Psoas muscle (tissue), 8 donors: ENCODE measurements around the gene MBNL1. TPM values are rescaled to one million over a fixed set of nuclear protein-coding genes. Genes with fewer than 3 reads are reported as not detected.

ENCODE experiments used
- ATAC-seq, 4 donors: fragments of 200-7000 bp; cut with Tn5 transposase; one replicate each; pipeline ENCODE4 v1.9.1; 2020; ENCODE audit warnings: moderate library complexity in 3 of 4, mild to moderate bottlenecking in 2 of 4
- DNase-seq, 2 donors: peaks; one replicate each; pipeline ENCODE4 v3.0.0-alpha.2; 2020
- H3K27ac ChIP-seq: fragments of 200-600 bp; one replicate; pipeline ENCODE4 v1.8.0; 2022
- H3K27me3 ChIP-seq, 3 donors: fragments of 200-600 bp in 1 of 3; one replicate each; pipeline versions ENCODE4 v1.6.1 to v1.8.0; 2013 to 2022; ENCODE audit warnings: low read length in 2 of 3, mild to moderate bottlenecking in 2 of 3, moderate library complexity in 1 of 3; ENCODE audit not compliant: insufficient read depth in 3 of 3
- H3K36me3 ChIP-seq, 2 donors: fragments of 200-600 bp in 1 of 2; one replicate each; pipeline versions ENCODE4 v1.6.1 to v1.8.0; 2013 to 2022; ENCODE audit warnings: low read depth in 1 of 2, mild to moderate bottlenecking in 1 of 2, moderate library complexity in 1 of 2; ENCODE audit not compliant: insufficient read depth in 1 of 2
- H3K4me1 ChIP-seq: fragments of 200-600 bp; one replicate; pipeline ENCODE4 v1.8.0; 2022
- H3K4me3 ChIP-seq: fragments of 200-600 bp; one replicate; pipeline ENCODE4 v1.8.0; 2022; ENCODE audit warnings: mild to moderate bottlenecking
- H3K9me3 ChIP-seq: fragments of 200-600 bp; one replicate; pipeline ENCODE4 v1.8.0; 2022
- CTCF ChIP-seq: fragments of 200-600 bp; IDR thresholded peaks from one replicate; pipeline ENCODE4 v1.8.0; 2022; ENCODE audit warnings: antibody characterized with exemption
- WGBS, 3 donors: extraction: QIAGEN DNeasy Blood & Tissue Kit; methylation state at CpG; one replicate each; pipeline versions ENCODE4 v1.1.6 to v1.1.7; 2013; 5-methylcytosine and 5-hydroxymethylcytosine counted together
- intact Hi-C, 2 donors: fragments of 100-400 bp; cut with DNase I; formaldehyde crosslinking; loops; one replicate each; pipeline versions ENCODE4 v1.11.0 to v1.14.2; 2022
- polyA plus RNA-seq, 3 donors: library from polyadenylated mRNA; stranded (reverse); fragments of 200-250 nt; gene quantifications; one replicate each; pipeline ENCODE4 v1.2.3, GENCODE V29; 2013
- total RNA-seq, 4 donors: library from RNA; stranded (reverse); fragmentation: NEBNext Ultra II Directional in 2 of 4; extraction: Animal tissue kit (Norgen Biotek cat#: 25700) in 2 of 4; gene quantifications; one replicate each; pipeline versions ENCODE4 v1.2.1 to v1.2.4, GENCODE V29; 2021 to 2023
- donor health status: healthy with polysubstance abuse.
- donor health status: DM: no; HTN: no; CAD: no; lungs with moderate emphysema.
- donor health status: Bipolar disorder and iron deficiency.
- donor health status: healthy.
- donor health status: DM: yes; HTN: yes; CAD: no.
- donor health status: DM: no; HTN: no; CAD: no.
- donor health status: DM: no; HTN: no; CAD: no.
- donor health status: DM: yes; HTN: yes; CAD: no.

Gene MBNL1
- total and polyA plus RNA-seq, 7 donors = 27.4 to 281 (median 179) TPM

DNA sequence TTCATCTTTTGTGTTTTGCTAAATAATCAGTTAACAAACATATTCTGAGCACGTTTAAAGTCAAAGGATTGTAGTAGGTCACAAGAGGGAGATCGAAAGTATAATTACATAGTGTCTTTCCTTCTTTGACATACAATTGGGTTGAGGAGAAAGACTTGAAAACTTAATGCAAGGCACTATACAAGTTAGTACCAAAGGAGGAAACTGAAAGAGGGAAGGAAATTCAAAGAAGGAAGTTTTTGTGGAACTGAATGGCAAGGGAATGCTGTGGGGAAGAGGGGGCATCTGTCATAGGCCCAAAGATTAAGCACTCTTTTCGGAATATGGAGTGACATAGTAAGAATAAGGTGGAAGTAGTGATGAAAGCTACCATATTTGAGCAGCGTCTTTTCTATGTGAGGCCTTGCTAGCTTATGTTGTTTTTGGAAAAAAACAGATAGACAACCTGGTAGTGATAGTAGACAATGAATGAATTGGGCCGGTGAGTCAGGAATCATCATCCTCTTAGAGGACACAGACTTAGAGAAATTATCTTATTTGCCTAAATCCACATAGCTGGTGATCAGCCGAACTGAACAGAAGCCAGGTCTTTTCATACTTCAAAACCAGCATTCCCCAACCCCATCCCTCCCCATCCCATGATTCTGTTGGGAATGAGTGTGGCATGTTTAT is 10.2 kb downstream of the MBNL1 start:
- DNase-seq (no peak), ATAC-seq (no peak)
- Histone ChIP-seq H3K4me3 (peak overlapping the region; percentile 91), H3K4me1 (peaks cover 87% of the 10 kb centered on the region), H3K27me3 (no peaks in the 10 kb centered on the region), H3K36me3 (no peaks in the 10 kb centered on the region), H3K9me3 (no peaks in the 10 kb centered on the region), H3K27ac (peak overlapping the region; percentile 99)
- no peak for TF ChIP-seq CTCF
- intact Hi-C loops = no loop called here
- 57 to 75% (median 57%) methylated on average over 6 of the region's 6 CpGs for WGBS, 3 donors

GRCh38 chr3:152279479-152279878 is 10.8 kb downstream of the MBNL1 start:
- no peaks in the 10 kb centered on the region for H3K36me3 ChIP-seq
- 76 to 90% (median 78%) methylated on average over 3 of the region's 3 CpGs for WGBS, 3 donors
- peaks cover 87% of the 10 kb centered on the region for H3K4me1 ChIP-seq
- H3K27ac ChIP-seq = peak overlapping the region; percentile 99
- ATAC-seq = no peak
- peak overlapping the region; percentile 91 for H3K4me3 ChIP-seq
- DNase-seq = no peak
- no peaks in the 10 kb centered on the region for H3K9me3 ChIP-seq
- intact Hi-C loops = no loop called here
- TF ChIP-seq CTCF = no peak
- no peaks in the 10 kb centered on the region for H3K27me3 ChIP-seq

DNA sequence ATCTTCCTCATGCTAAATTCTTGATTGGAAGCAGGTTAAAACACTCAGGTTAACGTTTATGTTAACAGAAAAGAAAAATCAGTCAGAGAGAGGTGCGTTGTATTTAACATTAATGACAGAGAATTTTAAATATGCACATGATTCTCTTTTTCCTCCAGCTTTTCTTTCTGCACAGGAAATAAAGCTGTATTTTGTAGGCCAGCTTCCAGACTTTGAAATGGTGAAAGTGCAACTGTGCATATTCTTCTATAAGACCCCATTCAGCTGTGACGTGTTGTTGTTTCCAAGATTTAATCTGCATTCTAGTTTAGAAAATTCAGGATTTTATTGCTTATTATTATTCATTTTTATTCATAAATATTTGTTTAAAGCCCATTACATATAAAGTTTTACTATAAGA is 11.8 kb downstream of the MBNL1 start:
- H3K4me1 ChIP-seq = peaks cover 79% of the 10 kb centered on the region
- intact Hi-C loops = no loop called here
- WGBS, 3 donors = 18 to 31% (median 18%) methylated on average over 3 of the region's 3 CpGs
- peak overlapping the region; percentile 99 for H3K27ac ChIP-seq
- H3K9me3 ChIP-seq = no peaks in the 10 kb centered on the region
- no peaks in the 10 kb centered on the region for H3K36me3 ChIP-seq
- peak overlapping the region; percentile 91 for H3K4me3 ChIP-seq
- DNase-seq = no peak
- ATAC-seq = no peak
- H3K27me3 ChIP-seq = no peaks in the 10 kb centered on the region
- TF ChIP-seq CTCF = no peak

DNA sequence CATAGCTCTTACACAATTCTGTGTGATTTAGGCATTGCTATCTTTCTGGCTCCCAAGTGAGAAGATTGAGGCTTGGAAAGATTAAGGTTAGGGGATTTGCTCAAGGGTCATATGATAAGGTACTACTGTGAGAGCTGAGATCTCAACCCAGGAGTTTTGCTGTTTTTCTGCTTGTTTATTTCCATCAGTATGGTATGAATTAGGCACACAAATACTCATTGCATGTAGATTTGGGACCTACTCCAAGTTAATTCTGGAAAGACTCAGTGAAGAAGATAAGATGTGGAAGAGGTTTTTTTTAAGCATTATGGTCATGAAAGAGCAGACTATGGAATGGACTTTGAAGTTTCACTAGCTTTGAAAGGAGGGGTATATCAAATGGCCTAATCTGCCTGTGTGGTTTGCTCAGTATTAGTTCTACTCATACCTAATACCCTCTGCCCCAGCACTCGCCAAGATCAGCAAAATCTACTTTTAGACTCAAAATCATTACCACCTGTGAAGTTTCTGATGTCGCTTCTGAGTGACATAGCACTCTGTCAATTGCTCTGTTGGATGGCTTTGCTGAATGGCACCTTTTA is 12.5 kb downstream of the MBNL1 start:
- Histone ChIP-seq H3K27me3 (no peaks in the 10 kb centered on the region), H3K4me1 (peaks cover 72% of the 10 kb centered on the region), H3K36me3 (no peaks in the 10 kb centered on the region), H3K9me3 (no peaks in the 10 kb centered on the region), H3K4me3 (peak overlapping the region; percentile 91), H3K27ac (peak overlapping the region; percentile 99)
- DNase-seq (no peak), ATAC-seq (peak; percentile 25 to 36 (median 26))
- no peak for TF ChIP-seq CTCF
- WGBS, 3 donors = 19 to 32% (median 28%) methylated on average over 2 of the region's 2 CpGs
- intact Hi-C loops = no loop called here

GRCh38 chr3:152282813-152283212 is 14.1 kb downstream of the MBNL1 start:
- Histone ChIP-seq H3K27me3 (no peaks in the 10 kb centered on the region), H3K36me3 (no peaks in the 10 kb centered on the region), H3K4me1 (peaks cover 65% of the 10 kb centered on the region), H3K27ac (peak overlapping the region; percentile 99), H3K9me3 (no peaks in the 10 kb centered on the region), H3K4me3 (peak overlapping the region; percentile 33)
- peak; percentile 55 to 66 (median 56) for ATAC-seq
- 9 to 22% (median 16%) methylated on average over 1 of the region's 1 CpG for WGBS, 3 donors
- no peak for DNase-seq
- TF ChIP-seq CTCF = no peak
- intact Hi-C loops = no loop called here
